Measurements from ENCODE around the gene LNP1.

GRCh38 chr3:100395679-100396431 lies 5.5 kb upstream of the LNP1 start:
- TF ChIP-seq TAF1 (conservative IDR thresholded peaks at IDR 0.05) (no peak), CTCF (IDR thresholded peaks at IDR 0.05; ENCODE audit: low read depth, low read length, missing input control) (no peak), GABPA (IDR thresholded peaks at IDR 0.05 in 1 of 2, conservative IDR thresholded peaks at IDR 0.05 in 1 of 2) (no peak), RAD21 (IDR thresholded peaks at IDR 0.05) (no peak), MAX (IDR thresholded peaks at IDR 0.05) (no peak), REST (IDR thresholded peaks at IDR 0.05) (no peak), ZBTB33 (IDR thresholded peaks at IDR 0.05) (no peak), SP1 (IDR thresholded peaks at IDR 0.05) (no peak), JUND (IDR thresholded peaks at IDR 0.05) (no peak)
